PC-3 (cell line): ENCODE measurements around the gene ST3GAL6.

ENCODE experiments used
- CTCF ChIP-seq: fragments of 300-600 bp; sonication (generic); conservative IDR thresholded peaks from 2 replicates; pipeline ENCODE4 v1.5.1; 2017; ENCODE audit warnings: antibody characterized with exemption, low read depth, mild to moderate bottlenecking, low read length
- EZH2phosphoT487 ChIP-seq: fragments of 300-600 bp; sonication (generic); IDR thresholded peaks from 2 replicates; pipeline ENCODE4 v1.6.1; 2018; ENCODE audit warnings: mild to moderate bottlenecking, antibody characterized with exemption, low read length, borderline replicate concordance

GRCh38 chr3:98843266-98843959 is 80.3 kb downstream of the ST3GAL6 start:
- TF ChIP-seq CTCF (no peak), EZH2phosphoT487 (no peak)
